HG02798 (cell line): Measurements from ENCODE around the gene IFI27L2.

ENCODE experiments used
- ATAC-seq: cut with Tn5 transposase; IDR thresholded peaks from one replicate; pipeline ENCODE4 v1.9.1; 2021; ENCODE audit warnings: mild to moderate bottlenecking; ENCODE audit not compliant: unreplicated experiment, poor library complexity

IFI27L2 gene

GRCh38 chr14:94124582-94125377 lies 4.6 kb downstream of the IFI27L2 start:
- no peak for ATAC-seq

GRCh38 chr14:94123868-94124267 lies 5.5 kb downstream of the IFI27L2 start:
- no peak for ATAC-seq

GRCh38 chr14:94123296-94123695 lies 6.1 kb downstream of the IFI27L2 start:
- ATAC-seq = no peak

DNA sequence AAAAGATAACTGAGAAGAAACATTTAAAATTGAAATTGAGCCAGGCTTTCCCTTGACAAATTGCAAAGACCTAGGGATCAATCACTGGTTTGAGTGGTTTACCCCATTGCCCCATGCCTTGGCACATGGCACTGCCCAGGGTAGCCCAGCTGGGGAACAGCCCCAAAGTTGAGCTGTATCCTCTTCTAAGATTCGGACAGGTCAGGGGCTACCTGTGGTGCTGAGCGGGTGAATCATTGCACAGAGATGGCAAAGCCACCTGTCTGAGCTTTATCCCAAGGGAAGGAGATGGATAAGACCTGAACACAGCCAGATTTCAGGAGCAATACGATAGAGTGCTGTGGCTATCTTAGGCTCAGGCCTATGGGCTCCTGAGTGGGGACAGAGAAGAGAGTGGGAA lies 7.0 kb downstream of the IFI27L2 start:
- ATAC-seq = no peak

DNA sequence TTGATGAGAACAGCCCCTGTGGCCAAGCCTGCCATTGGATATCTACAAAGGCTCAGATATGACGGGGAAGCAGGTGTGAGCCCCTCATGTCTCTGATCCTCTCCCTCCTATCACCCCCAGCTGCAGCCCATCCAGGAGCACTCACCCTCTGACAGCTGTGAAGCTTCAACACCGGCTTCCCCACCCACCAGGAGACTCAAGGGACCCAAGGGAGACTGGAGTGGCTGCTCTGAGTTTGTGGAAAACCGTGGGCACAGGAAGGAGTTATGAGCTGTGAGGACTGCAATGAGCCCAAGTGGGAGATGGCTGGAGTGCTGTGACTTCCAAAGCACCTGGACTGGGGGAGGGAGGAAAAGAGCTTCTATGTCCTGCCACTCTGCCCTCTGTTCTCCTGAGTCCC lies 7.9 kb downstream of the IFI27L2 start:
- ATAC-seq = no peak

DNA sequence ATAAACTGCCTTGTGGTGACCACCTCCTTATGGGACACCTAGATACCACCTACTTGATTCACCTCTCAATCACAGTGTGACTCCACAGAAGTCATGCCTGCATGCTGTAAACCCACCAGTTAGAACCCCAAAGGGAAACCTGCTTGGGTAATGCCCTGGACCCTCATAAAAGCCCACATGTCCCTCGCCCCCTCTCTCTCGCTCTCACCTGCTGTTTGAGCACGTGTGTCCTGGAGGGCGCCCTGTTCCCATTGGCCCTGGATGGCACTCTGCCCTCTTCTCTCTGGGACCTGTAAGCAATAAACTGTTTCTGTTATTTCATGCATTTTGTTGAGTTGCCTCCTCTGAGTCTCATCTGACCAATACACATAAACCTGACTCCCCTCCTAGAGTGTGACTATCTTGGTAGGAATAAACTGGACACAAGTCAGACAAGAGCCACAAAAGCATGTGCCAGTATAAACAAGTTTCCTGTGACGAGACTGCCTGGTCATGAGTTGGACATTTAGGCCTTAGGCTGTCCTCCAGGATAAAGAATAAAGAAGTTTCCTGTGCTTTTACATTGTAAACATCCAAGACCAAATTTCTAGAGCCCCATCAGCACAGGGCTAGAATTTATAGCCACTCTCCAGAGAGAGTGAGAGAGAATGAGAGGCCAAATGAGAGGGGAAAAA lies 8.6 kb downstream of the IFI27L2 start:
- ATAC-seq = no peak

GRCh38 chr14:94119071-94119470 lies 10.3 kb downstream of the IFI27L2 start:
- ATAC-seq = no peak

DNA sequence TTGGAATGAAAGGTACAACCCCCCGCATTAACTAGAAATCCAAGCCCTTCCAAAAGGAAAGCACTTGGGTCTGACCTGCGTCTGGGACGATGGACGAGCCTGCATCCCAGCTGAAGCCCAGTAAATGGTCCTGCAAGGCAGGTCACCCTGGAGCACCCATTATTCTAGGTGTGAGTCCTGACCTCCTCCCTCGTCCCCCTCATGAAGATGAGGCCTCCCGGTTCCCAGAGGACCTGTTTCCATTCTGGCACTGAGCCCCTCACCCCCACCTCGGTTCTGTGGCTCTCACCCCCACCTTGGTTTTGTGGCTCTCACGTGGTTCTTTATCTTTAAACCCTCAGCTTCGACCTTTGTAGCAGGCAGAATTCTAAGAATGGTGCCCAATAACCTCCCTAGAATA lies 11.5 kb downstream of the IFI27L2 start:
- no peak for ATAC-seq

- ATAC-seq = no peak
These were observed 12.7 kb downstream of the IFI27L2 start for GRCh38 chr14:94116701-94117100.

GRCh38 chr14:94115631-94116030 lies 13.8 kb downstream of the IFI27L2 start:
- ATAC-seq = no peak

- ATAC-seq = no peak
These were observed 14.3 kb downstream of the IFI27L2 start for GRCh38 chr14:94115058-94115591.

GRCh38 chr14:94114589-94115057 lies 14.8 kb downstream of the IFI27L2 start:
- ATAC-seq = no peak

- no peak for ATAC-seq
These were observed 15.4 kb downstream of the IFI27L2 start for GRCh38 chr14:94113908-94114588.

- ATAC-seq = no peak
These were observed 15.9 kb downstream of the IFI27L2 start for GRCh38 chr14:94113490-94113889.

DNA sequence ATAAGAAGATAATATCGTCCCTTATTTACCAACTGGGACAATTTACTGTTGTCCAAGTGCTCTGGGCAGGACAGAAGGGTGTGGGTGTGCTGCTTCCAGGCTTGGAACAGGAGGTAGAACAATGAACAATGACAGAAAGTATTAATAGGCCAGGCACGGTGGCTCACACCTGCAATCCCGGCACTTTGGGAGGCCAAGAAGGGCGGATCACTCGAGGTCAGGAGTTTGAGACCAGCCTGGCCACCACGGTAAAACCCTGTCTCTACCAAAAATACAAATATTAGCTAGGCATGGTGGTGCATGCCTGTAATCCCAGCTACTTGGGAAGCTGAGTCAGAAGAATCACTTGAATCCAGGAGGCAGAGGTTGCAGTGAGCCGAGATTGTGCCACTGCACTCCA lies 16.3 kb downstream of the IFI27L2 start:
- ATAC-seq = no peak

GRCh38 chr14:94112513-94113063 lies 16.8 kb downstream of the IFI27L2 start:
- ATAC-seq = no peak

DNA sequence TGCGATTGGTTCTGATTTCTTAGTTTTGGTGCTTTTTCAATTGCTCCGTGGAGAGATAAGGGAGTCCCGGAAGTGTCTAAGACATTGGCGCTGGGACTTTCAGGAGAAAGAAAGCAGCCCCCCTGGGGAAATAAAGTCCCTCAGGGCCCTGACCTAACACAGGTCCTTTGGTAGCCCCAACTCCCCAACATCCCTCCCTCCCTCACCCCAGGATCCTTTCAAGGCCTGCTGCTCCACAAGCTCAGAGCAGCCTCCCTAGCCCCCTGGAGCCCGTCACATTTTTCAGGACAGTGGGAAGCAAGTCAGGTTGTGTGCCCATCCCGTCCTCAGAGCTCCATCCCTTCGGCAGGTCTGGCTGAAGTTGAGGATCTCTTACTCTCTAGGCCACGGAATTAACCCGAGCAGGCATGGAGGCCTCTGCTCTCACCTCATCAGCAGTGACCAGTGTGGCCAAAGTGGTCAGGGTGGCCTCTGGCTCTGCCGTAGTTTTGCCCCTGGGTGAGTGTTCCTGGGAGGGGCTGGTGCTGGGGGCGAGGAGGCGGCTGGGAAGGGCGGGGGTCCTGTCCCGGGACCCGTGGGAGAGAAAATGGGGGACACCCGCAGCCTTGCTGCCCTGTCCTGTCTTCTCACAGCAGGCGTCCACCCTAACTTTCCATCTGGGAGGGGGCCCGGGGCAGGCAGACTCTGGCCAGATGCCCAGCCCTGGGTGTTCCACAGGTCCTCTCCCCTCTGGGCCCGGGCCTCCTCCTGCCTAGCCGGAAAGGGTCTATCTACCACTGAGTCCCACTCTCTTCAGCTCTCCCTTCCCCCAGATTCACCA lies 17.9 kb downstream of the IFI27L2 start:
- no peak for ATAC-seq

DNA sequence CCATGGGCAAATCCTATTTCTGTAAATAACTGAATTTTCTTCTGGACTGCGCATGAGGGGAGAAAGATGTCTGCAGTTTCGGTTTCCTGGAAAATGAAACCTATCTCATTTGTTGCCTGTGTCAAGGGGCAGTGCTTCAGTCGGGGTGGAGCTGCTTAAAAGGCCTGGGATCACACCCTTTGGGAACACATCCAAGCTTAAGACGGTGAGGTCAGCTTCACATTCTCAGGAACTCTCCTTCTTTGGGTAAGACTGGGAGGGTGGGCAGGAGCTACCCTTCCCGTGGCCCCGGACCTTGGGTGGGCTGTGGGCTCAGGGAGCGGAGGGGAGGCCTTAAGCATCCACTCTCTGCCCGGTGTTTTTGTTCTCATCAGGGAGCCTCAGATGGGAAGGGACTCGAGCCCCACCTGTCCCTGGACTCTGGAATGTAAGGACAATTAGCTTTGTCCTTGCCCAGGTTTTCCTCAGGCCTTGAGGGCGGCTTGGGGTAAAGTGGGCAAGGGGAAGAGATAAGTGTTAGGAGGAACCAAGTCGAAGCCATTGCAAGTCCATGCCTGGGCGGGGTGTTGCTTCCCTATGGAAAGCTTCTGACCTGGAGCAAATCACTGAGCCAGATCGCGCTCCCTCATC lies 18.7 kb downstream of the IFI27L2 start, which contains the start of gene IFI27:
Gene IFI27 (plus strand): TSS at position 185 of the 630 bp plus-strand sequence.
- no peak for ATAC-seq

GRCh38 chr14:94109915-94110250 lies 19.5 kb downstream of the IFI27L2 start:
- ATAC-seq = no peak
